ENCODE data around the gene ARHGEF1.

ARHGEF1 gene

DNA sequence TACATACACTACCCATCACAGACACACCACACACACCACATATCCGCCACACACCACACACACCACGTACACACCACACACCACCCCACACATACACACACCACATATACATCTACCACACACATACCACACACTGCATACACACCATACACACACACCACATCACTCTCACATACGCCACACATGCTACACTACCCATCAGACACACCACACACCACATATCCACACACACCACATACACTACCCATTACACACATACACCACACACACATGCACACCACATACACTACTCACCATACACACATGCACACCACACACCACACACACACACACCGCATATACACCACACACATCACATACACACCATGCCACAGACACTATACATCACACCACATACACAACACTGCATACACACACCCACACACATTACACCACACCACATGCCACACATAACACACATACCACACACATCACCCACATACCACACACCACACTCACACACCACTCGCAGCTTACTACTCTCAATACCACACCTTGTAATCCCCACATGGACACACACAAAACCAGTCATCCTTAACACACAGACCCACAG, 35.8 kb downstream of the ARHGEF1 start:
- DNase-seq (ENCODE audit: low read depth, low spot score) = no peak

DNA sequence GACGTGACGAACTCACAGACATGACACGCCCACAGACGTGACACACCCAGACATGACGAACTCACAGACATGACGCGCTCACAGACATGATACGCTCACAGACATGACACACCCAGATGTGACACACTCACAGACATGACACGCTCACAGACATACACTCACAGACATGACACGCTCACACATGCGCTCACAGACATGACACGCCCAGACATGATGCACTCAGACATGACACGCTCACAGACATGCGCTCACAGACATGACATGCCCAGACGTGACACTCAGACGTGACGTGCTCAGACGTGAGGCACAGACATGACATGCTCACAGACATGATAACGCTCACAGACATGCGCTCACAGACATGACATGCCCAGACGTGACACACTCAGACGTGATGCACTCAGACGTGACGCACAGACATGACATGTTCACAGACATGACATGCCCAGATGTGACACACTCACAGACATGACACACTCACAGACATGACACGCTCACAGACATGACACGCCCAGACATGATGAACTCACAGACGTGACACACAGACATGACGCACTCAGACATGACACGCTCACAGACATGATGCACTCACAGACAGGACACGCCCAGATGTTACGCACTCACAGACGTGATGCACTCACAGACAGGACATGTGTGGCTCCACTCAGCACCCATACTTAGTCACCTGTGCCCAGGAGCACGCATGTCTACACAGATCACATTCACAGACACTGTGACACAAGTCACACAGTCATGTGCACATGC, 37.1 kb downstream of the ARHGEF1 start:
- DNase-seq (ENCODE audit: low read depth, low spot score) = no peak

DNA sequence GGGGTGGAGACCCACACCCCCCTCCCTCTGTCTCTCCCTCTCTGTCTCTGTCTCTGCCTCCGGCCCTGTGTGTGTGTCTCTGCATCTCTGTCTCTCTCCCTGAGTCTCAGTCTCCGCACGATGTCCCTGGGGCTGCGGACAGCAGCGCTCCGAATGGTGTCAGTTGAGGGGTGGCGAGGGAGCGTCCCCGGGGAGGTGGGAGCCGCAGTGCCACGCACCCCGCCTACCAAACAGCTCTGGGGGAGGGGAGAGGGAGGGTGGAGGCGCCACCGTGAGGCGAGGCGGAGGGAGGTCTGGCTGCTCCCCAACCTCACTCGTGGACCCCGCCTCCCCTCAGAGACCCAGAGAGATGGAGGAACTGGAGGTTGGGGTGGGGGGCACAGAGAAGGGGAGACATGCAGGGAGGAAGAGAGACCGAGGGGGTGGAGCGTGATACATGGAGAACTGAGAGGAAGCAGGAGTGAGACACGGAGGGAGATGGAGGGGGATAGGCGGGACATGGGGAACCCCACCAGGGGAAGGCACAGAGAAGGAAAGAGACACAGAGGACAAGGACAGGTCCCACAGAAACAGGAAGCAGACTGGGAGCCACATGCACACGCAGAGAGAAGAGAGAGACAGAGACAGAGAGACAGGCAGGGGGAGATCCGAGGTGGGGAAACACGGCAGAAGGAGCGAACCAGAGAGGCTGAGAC, 38.0 kb downstream of the ARHGEF1 start:
- DNase-seq (ENCODE audit: low read depth, low spot score) = no peak

DNA sequence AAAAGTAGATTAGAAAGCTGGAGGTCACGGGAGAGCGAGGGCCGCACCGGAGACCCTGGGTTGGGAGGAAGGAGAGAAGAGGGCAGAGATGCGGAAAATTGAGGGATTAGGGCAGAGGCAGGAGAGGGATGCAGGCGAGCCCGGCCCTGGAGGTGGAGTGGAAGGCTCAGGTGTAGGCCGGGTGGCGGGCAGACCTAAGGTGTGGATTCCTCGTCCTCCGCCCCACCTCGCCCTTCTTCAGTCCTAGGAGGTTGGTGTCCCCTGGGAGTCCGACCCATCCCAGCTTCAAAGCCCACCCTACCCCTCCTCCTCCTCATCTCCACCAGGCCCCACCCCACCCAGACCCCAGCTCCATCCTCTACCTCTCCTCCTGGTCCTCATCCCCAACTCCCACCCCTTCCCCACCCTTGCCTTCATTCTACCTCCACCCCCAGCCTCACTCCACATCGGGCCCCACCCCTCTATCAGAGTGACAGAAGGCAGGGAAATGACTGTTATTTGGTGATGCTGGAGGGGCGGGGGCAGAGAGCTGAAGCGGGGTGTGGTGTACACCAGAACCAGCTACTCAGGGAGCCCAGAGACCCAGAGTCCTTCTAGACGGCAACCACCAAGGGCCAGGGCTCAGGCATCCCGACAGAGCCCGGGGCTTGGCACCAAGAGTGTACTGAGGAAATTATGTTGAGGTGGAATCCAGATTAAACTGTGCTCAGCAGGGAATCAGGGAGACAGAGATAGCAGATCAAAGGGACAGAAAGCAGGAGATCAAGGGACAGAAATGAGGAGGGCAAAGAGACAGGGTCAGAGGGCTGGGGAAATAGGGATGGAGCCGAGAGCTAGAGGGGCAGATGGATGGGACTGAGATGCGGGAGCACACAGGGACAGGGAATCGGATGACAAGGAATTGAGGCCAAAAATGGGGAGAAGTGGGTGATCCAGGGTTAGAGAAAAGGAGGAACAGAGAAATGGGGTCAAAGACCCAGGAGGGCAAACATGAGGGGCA, 38.9 kb downstream of the ARHGEF1 start:
- DNase-seq (ENCODE audit: low read depth, low spot score) = no peak

DNA sequence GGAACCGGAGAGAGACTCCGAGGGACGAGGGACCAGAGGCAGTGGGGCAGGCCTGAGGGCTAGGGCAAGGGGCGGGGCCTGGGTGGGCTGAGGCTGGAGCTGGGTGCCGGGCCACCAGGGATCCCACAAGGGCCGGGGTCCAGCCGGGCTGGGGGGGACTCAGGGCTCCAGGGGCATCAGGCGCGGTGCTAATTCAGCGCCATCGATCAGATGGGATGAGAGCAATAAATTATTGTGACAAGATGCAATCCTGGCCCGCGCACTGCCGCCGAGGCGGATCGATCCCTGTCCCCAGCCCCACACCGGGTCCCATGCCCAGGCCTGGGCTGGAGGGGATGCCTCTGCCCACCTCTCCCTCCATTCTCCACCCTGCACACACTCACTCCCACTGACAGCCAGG, 39.6 kb downstream of the ARHGEF1 start:
- DNase-seq (ENCODE audit: low read depth, low spot score) = no peak

DNA sequence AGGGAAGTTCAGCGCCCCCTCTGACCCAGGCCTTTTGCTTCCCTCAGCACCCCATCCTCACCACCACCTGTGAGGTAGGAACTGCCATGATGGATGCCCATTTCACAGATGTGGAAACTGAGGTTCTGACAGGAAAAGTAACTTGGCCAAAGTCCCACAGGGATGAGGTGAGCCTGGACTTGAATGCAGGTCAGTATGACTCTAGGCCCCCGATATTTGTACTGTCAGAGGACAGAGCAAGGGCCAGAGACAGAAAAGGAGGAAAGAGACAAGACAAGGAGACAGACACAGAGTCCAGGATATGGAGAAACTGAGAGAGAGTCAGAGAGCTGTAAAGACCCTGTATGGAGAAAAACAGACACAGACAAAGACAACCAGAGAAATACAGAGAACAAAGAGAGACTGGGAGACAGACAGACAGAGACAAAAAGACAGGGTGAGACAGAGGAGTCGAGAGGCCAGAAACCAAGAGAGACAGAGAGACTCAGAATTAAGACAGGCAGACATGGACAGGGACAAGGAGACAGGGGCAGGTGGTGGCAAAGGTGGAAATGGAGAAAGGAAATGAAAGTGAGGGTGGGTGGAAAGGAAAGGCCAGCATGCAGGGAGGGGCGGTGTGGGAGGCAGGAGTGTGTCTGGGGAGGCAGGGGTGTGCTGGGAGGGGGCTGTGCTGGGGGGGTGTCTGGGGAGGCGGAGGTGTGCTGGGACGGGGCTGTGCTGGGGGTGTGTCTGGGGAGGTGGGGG, 40.2 kb downstream of the ARHGEF1 start:
- no peak for DNase-seq (ENCODE audit: low read depth, low spot score)

DNA sequence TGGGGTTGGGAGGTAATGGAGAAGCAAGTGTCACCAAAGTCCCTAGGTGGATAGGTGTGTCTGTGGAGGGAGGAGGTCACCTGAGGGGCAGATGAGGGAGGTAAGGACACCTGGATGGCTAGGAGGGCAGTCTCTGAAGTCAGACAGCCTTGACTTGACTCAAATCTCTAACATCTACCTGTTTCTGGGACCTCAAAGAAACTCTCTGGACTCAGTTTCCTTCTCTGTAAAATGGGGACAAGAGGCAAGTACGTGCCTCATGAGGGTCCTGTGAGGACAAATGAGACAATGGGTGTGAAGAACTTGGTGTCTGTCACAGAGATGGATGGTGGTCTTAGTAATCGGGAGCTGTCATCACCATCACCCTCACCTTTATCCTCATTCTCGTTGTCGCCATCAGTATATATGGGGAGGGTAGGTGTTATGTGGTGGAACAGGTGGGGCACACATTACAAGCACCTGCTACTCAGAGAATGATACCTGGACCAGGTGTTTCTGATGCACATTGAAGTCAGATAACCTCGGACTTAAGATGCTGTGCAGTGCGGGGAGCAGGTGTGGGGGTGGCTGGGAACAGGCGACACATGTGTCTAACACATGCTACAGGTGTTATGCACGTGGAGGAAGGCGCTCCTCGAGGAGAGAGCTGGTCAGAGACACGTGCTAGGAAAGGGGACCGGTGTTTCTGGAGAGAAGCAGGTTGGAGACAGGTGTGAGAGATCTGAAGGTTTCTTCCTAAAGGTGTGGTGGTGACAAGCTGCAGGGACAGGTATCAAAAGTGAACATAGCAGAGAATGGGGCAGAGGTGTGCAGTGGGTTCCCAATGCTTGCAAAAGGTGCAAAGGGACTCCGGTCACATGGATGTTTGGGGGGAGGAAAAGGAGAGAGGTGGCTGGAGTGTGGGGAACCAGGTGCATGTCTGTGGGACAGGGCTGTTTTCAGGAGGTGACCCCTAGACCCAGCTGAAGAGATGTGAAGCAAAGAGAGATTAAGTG, 41.5 kb downstream of the ARHGEF1 start:
- DNase-seq (ENCODE audit: low read depth, low spot score) = no peak

DNA sequence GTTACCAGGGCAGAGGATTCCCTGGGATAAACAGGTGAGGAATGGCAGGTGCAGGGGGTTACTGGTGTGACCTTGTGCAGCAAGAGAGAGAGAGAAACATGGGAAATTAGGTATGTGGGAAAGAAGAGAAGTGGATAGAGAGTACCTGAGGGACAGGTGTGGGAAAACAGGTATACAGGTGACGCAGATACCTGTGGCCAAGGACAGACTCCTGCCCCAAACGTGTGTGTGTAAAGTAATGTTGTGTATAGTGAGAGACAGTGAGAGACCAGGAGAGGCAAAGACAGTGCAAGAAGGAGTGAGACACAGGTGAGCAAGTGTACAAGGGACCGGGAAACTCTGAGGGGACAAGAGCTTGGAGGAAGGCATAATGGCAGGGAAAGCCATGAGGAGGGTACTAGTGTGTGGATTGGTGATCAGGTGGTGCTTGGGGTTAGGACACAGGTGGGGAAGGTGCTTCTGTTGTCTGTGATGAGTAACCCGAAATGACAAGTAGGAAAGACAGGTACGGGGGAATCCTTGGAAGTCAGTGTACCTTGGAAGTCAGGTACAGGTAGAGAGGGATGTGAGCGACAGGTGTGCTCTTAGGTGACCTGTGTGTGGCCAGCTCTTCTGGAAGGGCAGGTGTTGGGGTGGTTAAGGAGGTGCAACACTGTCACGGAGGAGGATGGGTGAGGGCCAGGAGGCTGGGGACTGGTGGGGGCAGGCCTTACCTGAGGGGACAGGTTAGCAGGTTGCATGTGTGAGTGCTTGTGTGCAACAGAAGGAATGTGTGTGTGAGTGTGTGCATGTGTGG, 42.4 kb downstream of the ARHGEF1 start:
- no peak for DNase-seq (ENCODE audit: low read depth, low spot score)

DNA sequence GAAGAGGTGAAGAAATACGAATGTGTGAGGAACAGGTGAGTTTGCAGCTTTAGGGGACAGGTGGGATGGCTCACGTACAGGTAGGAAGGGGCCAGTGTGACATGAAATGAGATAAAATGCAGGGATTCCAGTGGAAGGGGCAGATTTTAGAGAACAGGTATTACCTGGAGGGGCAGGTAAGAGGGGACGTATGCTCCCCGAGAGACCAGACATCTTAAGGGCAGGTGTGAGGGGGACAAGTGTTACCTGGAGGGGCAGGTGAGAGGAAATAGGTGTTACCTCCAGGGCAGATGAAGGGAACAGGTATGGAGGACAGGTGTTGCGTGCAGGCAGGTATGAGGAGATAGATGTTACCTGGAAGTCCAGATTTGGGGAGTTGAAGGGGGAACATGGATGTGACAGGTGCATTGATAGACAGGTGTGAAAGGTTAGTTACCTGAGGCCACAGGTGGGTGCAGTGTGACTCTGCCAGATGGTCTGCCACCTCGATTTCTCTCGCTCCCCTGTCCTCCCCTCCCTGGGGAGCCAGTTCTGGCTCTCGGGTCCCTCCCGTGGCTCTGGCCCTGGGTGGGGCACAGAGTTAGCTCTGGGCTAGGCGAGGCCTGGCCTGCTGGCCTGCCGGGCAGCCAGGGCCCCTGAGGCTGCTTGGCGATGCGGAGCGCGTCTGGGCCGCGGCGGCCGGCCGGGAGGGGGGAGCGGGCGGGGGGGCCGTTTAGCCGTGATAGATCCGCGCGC, 43.2 kb downstream of the ARHGEF1 start:
- DNase-seq (ENCODE audit: low read depth, low spot score) = no peak

DNA sequence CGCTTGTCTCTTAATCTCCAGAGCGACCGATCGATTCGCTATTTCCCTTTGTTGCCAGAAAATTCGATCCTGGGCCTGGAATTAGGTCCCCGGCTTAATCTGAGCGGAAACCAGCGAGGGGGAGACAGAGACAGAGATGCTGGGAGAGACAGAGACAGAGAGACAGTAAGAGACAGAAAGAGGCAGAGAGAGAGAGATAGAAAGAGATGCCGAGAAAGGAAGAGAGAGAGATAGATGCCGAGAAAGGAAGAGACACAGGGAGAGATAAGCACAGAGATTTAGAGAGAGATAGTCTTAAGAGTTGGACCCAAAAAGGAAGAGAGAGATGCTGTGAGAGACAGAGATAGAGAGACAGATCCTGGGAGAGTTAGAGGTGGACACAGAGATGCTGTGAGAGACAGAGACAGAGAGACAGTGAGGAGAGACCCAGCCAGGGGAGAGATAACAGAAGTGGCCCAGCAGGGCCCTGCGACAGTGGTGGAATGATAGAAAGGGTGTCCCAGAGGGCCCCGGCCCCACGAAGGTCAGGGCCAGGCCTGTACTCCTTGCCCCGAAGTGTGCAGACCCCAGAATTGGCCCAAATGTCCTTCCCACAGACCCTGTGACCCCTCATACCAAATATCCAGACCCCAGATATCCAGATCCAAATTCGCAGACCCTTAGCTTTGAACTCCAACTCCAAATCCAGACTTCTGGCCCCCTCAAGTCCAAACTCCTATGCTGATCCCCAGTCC, 43.9 kb downstream of the ARHGEF1 start:
- DNase-seq (ENCODE audit: low read depth, low spot score) = no peak

DNA sequence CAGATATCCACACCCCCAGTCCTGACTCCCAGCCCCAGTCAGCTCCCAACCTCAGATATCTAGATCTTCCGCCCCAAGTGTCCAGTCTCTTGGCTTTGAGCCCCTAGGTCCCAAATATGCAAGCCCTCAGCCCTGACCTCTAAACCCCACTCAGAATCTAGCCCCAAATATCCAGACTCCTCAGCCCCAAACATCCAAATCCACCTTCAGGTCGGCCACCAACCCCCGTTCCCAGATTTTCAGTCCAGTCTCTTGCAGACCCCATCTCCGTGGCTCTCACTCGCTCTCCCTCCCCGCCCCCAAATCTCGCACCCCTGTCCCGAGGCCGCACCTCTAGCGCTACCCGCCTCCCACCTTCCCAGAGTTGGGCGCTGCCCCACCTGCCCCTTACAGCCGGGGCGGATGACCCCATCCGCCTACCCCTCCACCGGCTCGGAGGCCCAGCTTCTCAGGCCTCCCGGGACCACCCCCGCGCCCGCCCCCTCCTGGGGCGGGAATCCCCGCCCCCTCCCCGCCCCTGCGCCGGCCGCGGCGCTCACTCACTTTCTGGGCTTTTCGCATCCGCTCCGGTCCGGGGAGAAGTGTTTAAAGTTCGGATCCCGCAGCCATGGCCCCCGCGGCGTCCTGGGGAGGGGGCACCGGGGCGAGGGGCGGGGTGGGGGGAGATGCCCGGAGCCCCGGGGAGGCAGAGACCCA, 44.7 kb downstream of the ARHGEF1 start:
- DNase-seq (ENCODE audit: low read depth, low spot score) = no peak

DNA sequence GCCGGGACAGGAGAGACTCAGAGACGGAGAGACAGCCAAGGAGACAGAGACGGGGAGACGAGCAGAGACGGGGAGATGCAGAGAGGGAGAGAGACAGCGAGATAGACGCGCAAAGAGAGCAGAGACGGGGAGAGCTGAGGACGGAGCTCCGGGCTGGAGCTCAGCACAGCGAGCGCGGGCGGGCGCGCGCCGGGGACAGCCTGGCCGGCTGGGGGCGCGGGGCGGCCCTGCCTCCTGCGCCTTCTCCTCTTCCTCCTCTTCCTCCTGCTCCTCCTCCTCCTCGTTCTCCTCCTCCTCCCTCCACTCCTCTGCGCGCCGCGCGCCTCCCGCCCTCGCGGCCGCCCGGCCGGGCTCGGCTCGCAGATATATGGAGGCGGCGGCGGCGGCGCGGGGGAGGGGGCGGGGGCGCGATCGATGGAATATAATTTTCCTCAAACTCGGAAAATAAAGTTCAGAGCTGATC, 45.3 kb downstream of the ARHGEF1 start, which contains the start of gene ERFL:
ERFL (minus strand) TSS at position 229 of the 463 bp plus-strand sequence. CDS start 15,530 bp downstream, outside the sequence.
- no peak for DNase-seq (ENCODE audit: low read depth, low spot score)

DNA sequence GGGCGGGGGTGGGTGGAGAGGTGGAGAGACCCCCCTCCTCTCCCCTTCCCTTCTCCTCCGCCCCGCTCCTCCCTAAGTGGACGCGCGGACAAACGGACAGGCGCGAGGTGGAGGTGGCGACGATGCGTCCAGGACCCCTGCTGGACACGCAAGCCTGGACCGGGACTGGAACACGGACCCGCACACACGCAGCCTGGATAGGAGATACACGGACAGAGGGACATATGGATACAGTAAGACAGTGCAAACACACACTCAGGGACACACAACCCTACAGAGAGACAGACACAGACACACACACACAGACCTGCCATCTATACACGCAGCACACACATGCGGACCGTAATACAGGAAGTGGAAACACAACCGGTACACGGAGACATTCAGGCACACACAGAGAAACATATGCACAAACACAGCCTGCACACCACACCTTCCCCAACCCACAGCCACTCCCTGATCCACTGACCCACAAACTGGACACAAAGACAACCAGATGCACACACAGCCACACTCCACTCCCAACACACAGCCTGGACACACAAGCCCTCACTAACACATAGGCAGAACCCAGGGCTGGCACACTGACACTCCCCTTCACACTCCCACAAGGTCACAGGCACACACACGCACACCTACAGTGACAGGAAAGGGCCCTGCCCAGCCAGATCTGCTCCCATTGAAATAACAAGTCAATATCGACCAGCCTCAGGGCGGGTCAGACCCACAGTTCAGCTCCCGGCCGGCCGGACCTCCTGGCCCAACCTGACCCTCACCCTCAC, 46.0 kb downstream of the ARHGEF1 start:
- DNase-seq (ENCODE audit: low read depth, low spot score) = no peak

DNA sequence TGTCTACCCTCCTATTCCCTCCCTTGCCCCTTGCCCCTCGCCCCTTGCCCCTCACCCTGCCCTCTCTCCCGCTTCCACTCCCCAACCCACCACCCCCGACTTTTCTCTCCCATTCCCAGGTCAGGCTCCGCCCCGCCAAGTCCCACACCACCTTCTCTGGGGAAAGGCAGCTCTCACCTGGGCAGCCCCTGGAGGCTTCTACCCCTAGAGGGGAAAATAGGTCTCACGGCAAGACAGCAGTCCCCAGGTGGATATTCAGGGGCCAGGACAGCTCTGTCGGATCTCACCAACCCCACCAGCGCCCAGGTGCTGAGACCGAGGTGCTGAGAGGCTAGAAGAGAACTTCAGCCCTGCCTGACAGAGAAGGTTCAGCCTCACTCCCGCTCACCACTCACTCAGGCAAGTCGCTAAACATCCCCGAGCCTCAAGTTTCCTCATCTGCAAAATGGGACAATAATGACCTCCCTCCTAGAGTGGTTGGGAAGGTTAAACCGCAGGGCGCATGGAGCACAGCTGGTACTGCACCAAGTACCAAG, 46.6 kb downstream of the ARHGEF1 start:
- DNase-seq (ENCODE audit: low read depth, low spot score) = no peak

DNA sequence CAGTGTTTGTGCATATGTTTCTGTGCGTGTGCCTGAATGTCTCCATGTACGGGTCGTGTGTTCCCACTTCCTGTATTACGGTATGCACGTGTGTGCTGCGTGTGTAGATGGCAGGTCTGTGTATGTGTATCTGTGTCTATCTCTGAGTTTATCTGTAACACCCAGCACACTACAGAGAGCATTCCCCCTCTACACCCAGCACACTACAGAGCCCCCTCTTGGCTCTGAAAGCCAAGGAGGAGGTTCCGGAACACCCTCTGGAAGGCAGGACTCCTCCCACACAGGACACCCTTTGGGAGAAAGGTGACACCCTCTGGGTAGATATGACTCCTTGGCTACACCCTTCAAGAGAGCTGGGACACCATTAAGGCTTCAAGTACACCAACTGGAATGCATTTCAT, 47.3 kb downstream of the ARHGEF1 start:
- no peak for DNase-seq (ENCODE audit: low read depth, low spot score)

All from ELF-1 (cell line).